Smooth muscle cell (in vitro differentiated cells): Measurements from ENCODE around the gene CMC2. TPM values are rescaled to one million over a fixed set of nuclear protein-coding genes. Genes with fewer than 3 reads are reported as not detected.

Source experiments
- DNase-seq: peaks from one replicate; lab custom pipeline; 2025; ENCODE audit not compliant: unreplicated experiment; lab: John Stamatoyannopoulos, UW
- H2AFZ ChIP-seq: fragments of 200-600 bp; sonication (generic); 2 replicates; pipeline ENCODE4 v1.6.0; 2016; ENCODE audit warnings: antibody characterized with exemption, low read depth, mild to moderate bottlenecking
- H3F3A ChIP-seq: fragments of 200-600 bp; sonication (generic); 2 replicates; pipeline ENCODE4 v1.6.0; 2017; ENCODE audit warnings: antibody characterized with exemption, low read depth
- H3K27ac ChIP-seq: fragments of 200-600 bp; sonication (generic); 2 replicates; pipeline ENCODE4 v1.5.1; 2016; ENCODE audit warnings: low read depth, mild to moderate bottlenecking
- H3K27me3 ChIP-seq: fragments of 200-600 bp; sonication (generic); 2 replicates; pipeline ENCODE4 v1.6.1; 2016; ENCODE audit warnings: low read depth, mild to moderate bottlenecking
- H3K36me3 ChIP-seq: fragments of 200-600 bp; sonication (generic); 2 replicates; pipeline ENCODE4 v1.5.1; 2016; ENCODE audit warnings: low read depth
- H3K4me1 ChIP-seq: fragments of 200-600 bp; sonication (generic); 2 replicates; pipeline ENCODE4 v1.5.1; 2016; ENCODE audit warnings: low read depth
- H3K4me2 ChIP-seq: fragments of 200-600 bp; sonication (generic); 2 replicates; pipeline ENCODE4 v1.6.0; 2016; ENCODE audit warnings: mild to moderate bottlenecking
- H3K4me3 ChIP-seq: fragments of 200-600 bp; sonication (generic); 2 replicates; pipeline ENCODE4 v1.5.1; 2016; ENCODE audit warnings: mild to moderate bottlenecking
- H3K79me2 ChIP-seq: fragments of 200-600 bp; sonication (generic); 2 replicates; pipeline ENCODE4 v1.6.0; 2016; ENCODE audit warnings: low read depth, mild to moderate bottlenecking
- H3K9ac ChIP-seq: fragments of 200-600 bp; sonication (generic); 2 replicates; pipeline ENCODE4 v1.6.0; 2016; ENCODE audit warnings: low read depth
- H3K9me3 ChIP-seq: fragments of 200-600 bp; sonication (generic); replicated peaks from 2 replicates; pipeline ENCODE4 v1.5.1; 2016; ENCODE audit warnings: low read depth
- H4K20me1 ChIP-seq: fragments of 200-600 bp; sonication (generic); 2 replicates; pipeline ENCODE4 v1.6.0; 2016; ENCODE audit warnings: low read depth
- WGBS: methylation state at CpG from one replicate; pipeline ENCODE4 v1.1.7; 2016; ENCODE audit warnings: low lambda C conversion rate; 5-methylcytosine and 5-hydroxymethylcytosine counted together
- polyA plus RNA-seq: library from polyadenylated mRNA; unstranded; fragments of >200 nt; fragmentation: Nextera tagmentation; extraction: Ambion mirVana; gene quantifications from 2 replicates; pipeline ENCODE4 v1.2.1, GENCODE V29; 2016
- total RNA-seq: library from RNA; depleted of rRNA; stranded (reverse); fragments of >200 nt; gene quantifications from 2 replicates; pipeline ENCODE4 v1.2.3, GENCODE V29; 2014
- TF ChIP-seq, protein P1 (sequence below): fragments of 200-600 bp; sonication (generic); IDR thresholded peaks from 2 replicates; pipeline ENCODE4 v1.5.1; 2017; ENCODE audit warnings: borderline replicate concordance, mild to moderate bottlenecking, antibody characterized with exemption; ENCODE audit not compliant: insufficient read depth, poor library complexity, severe bottlenecking

CMC2 gene
- total RNA-seq = 53.2 and 56.6 TPM in 2 replicates
- polyA plus RNA-seq = 95.5 and 110 TPM in 2 replicates

DNA sequence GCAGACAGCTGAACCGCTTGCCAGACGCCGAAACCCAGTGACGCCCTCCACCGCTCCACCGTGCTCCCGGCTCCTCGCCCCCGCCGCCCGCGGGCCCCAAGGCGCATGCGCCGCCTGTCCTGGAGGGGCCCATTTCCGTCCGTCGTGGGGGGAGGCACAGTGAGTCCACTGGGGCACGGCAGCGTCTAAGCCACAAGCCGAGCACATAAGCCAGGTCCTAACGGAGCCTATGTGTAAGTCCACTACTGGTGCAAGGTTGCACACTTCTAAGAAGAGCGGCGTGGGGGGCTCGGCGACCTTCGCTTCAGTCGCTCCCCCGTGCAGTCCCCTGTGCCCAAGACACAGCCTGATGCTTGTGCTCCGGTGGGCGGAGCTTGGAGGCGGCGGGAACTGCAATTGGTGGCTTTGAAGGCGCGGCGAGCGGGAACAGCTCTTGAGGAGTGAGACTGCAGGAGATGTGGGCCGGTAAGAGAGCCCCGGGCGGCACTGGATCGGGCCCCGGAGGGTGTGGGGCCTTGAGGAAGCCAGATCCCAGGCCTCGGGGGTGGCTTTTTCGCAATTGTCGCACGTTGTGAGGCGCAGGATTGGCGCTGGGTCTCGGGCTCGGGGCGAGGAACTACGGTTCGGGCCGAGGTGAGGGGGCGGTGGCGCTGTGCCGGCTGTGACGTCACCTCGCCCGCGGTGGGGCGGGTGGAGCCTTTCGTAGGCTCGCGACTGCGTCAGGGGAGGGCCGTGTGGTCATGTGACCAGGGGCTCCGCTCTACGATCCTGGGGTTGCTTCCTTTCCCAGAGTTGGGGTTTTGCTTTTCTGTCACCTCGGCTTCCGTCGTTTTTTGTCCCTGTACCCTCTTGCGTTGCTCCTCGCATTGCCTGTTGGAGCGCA, at the start of gene CMC2, which contains the start of gene CENPN:
CMC2 (minus strand) TSS at position 73 of the 883 bp plus-strand sequence. CDS start 9,491 bp downstream, outside the sequence.
CENPN (plus strand) TSS at position 402 of the 883 bp plus-strand sequence. CDS start 4,726 bp downstream, outside the sequence.
- peaks cover 14% of the 10 kb centered on the region for H3K4me1 ChIP-seq
- no peaks in the 10 kb centered on the region for H3K9me3 ChIP-seq
- TF ChIP-seq, protein P1, sequence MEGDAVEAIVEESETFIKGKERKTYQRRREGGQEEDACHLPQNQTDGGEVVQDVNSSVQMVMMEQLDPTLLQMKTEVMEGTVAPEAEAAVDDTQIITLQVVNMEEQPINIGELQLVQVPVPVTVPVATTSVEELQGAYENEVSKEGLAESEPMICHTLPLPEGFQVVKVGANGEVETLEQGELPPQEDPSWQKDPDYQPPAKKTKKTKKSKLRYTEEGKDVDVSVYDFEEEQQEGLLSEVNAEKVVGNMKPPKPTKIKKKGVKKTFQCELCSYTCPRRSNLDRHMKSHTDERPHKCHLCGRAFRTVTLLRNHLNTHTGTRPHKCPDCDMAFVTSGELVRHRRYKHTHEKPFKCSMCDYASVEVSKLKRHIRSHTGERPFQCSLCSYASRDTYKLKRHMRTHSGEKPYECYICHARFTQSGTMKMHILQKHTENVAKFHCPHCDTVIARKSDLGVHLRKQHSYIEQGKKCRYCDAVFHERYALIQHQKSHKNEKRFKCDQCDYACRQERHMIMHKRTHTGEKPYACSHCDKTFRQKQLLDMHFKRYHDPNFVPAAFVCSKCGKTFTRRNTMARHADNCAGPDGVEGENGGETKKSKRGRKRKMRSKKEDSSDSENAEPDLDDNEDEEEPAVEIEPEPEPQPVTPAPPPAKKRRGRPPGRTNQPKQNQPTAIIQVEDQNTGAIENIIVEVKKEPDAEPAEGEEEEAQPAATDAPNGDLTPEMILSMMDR = no peak
- no peaks in the 10 kb centered on the region for H3K27me3 ChIP-seq
- under 1% methylated on average over 75 of the region's 75 CpGs for WGBS
- H3K36me3 ChIP-seq = no peaks in the 10 kb centered on the region
- H3K79me2 ChIP-seq = peaks cover 45% of the 10 kb centered on the region
- peak within 1 kb of the TSS; percentile 98 for H3K9ac ChIP-seq
- no peaks in the 10 kb centered on the region for H3F3A ChIP-seq
- peak; percentile 99 for DNase-seq
- peaks cover 32% of the 10 kb centered on the region for H4K20me1 ChIP-seq
- H3K4me2 ChIP-seq = peak within 1 kb of the TSS; percentile 85
- H3K27ac ChIP-seq = peak within 1 kb of the TSS; percentile 99
- peak within 1 kb of the TSS; percentile 60 for H2AFZ ChIP-seq
- H3K4me3 ChIP-seq = peak within 1 kb of the TSS; percentile 88

DNA sequence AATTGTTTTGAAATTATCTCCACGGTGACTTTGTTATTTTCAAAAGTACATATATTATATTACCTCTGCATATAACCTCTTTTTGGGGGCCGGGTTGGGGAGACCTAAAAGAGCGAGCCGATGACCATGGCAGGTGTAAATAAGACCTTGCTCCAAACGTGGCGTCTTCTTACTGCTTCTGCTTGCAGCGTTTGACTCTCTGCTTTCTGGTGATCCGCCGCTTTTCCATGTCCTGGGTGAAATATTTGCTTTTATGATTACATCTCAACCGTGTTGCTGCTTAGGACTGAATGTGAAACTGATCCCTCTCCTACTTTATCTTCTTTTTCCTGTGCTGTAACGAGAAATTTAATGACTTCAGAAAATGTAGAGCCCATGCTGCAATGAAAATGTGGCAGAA, 47.1 kb upstream of the CMC2 start:
- H3K4me3 ChIP-seq = no peak overlapping the region
- TF ChIP-seq, protein P1 = no peak
- H3K27me3 ChIP-seq = no peaks in the 10 kb centered on the region
- no peak overlapping the region for H2AFZ ChIP-seq
- no peak overlapping the region for H3K27ac ChIP-seq
- no peak overlapping the region for H3K9ac ChIP-seq
- H3K36me3 ChIP-seq = no peaks in the 10 kb centered on the region
- DNase-seq = no peak
- no peak overlapping the region for H3K4me2 ChIP-seq
- H3F3A ChIP-seq = no peaks in the 10 kb centered on the region
- H3K4me1 ChIP-seq = no peaks in the 10 kb centered on the region
- H4K20me1 ChIP-seq = no peaks in the 10 kb centered on the region
- WGBS = 91% methylated on average over 11 of the region's 11 CpGs
- H3K79me2 ChIP-seq = no peaks in the 10 kb centered on the region
- H3K9me3 ChIP-seq = no peaks in the 10 kb centered on the region

DNA sequence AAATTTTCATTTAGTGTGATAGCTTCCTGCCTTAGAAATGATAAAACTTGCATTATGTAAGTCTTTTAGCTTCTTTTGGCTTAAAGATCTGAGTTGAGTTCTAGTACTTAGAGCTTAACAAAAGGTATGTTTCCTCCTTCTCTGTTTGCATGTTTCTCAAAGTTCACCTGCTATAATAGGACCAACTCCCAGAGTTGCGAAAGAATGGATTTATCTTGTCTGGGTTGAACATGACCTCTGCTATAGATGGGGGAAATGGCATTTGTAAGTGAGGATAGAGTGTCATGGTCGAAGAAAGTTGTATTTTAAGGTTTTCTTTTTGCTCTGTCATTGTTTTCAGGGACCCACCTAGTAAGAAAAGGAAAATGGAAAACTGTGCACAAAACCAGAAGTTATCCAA, 36.1 kb upstream of the CMC2 start:
- Histone ChIP-seq H3K79me2 (peaks cover 17% of the 10 kb centered on the region), H3K4me3 (no peak overlapping the region), H3F3A (no peaks in the 10 kb centered on the region), H3K36me3 (peaks cover 16% of the 10 kb centered on the region), H3K4me1 (peaks cover 20% of the 10 kb centered on the region), H3K9ac (no peak overlapping the region), H3K27me3 (no peaks in the 10 kb centered on the region), H4K20me1 (peaks cover 40% of the 10 kb centered on the region), H3K9me3 (no peaks in the 10 kb centered on the region), H3K4me2 (no peak overlapping the region), H3K27ac (no peak overlapping the region), H2AFZ (no peak overlapping the region)
- WGBS = 98% methylated on average over 2 of the region's 2 CpGs
- TF ChIP-seq, protein P1 = no peak
- no peak for DNase-seq
